Measurements from ENCODE around the gene NEK7. TPM values are rescaled to one million over a fixed set of nuclear protein-coding genes. Genes with fewer than 3 reads are reported as not detected.

NEK7 gene
- total RNA-seq, 2 experiments from 2014 or later, result 14.9 to 25.6 TPM

DNA sequence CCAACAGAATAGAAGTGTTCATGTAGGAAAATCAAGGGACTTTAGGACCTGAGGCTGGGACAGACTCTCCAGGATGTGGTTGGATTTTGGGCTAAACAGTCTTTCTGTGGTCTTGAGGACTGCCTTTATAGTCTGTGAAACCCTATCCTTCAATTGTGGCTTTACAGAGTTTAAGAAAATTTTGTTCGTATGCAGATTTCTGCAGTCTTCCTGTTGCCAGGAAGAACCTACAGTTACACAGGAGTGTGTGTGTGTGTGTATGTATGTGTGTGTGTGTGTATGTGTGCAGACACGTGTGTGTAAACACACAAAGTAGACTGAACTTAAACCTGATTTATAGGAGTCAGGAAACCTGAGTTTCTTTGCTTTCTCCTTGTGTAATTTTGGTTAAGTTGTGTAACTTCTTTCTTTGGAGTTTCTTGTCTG lies 22.8 kb downstream of the NEK7 start:
- H4K20me1 ChIP-seq (ENCODE audit: insufficient read depth, low read length), result peaks cover 4% of the 10 kb centered on the region; the same call in 1 of the 2 replicates
- ChIA-PET POLR2A (interaction anchor here (0.9 kb wide), 1 partner anchor 14 kb away, joined by 3 read pairs; no protein-coding TSS in a partner anchor), CTCF (ENCODE audit: unreplicated experiment) (no interaction called here)
- H3K4me1 ChIP-seq (ENCODE audit: insufficient read depth, low read length, poor library complexity, severe bottlenecking), result peaks cover 25% of the 10 kb centered on the region
- no peak overlapping the region for H3K4me2 ChIP-seq (ENCODE audit: low read length)
- no peak for DNase-seq (ENCODE audit: low spot score)
- H2AFZ ChIP-seq (ENCODE audit: low read length), result no peak overlapping the region
- no peaks in the 10 kb centered on the region for H3K9me2 ChIP-seq (ENCODE audit: insufficient read depth, low read length)
- no peak overlapping the region for H3K27ac ChIP-seq (ENCODE audit: low read depth, low read length, poor library complexity, severe bottlenecking)
- H3K9me3 ChIP-seq (ENCODE audit: low read length), result no peaks in the 10 kb centered on the region
- H3K4me3 ChIP-seq (ENCODE audit: low read depth, low read length, poor library complexity, severe bottlenecking), result no peak overlapping the region
- no TSS peak for BruUV-seq (replicated peaks)
- TF ChIP-seq, protein P1, sequence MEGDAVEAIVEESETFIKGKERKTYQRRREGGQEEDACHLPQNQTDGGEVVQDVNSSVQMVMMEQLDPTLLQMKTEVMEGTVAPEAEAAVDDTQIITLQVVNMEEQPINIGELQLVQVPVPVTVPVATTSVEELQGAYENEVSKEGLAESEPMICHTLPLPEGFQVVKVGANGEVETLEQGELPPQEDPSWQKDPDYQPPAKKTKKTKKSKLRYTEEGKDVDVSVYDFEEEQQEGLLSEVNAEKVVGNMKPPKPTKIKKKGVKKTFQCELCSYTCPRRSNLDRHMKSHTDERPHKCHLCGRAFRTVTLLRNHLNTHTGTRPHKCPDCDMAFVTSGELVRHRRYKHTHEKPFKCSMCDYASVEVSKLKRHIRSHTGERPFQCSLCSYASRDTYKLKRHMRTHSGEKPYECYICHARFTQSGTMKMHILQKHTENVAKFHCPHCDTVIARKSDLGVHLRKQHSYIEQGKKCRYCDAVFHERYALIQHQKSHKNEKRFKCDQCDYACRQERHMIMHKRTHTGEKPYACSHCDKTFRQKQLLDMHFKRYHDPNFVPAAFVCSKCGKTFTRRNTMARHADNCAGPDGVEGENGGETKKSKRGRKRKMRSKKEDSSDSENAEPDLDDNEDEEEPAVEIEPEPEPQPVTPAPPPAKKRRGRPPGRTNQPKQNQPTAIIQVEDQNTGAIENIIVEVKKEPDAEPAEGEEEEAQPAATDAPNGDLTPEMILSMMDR (conservative IDR thresholded peaks at IDR 0.05; ENCODE audit: low read length), result no peak
- no peak for TF ChIP-seq EZH2phosphoT487 (IDR thresholded peaks at IDR 0.05; ENCODE audit: borderline replicate concordance, low read depth, low read length)
- intact Hi-C loops (cut with micrococcal nuclease; ENCODE audit: unreplicated experiment), result loop anchor here (5.0 kb wide), 1 partner anchor 753 kb away; no protein-coding TSS in a partner anchor
- peaks cover 36% of the 10 kb centered on the region; the same call in 1 of the 2 replicates for H3K79me2 ChIP-seq (ENCODE audit: insufficient read depth, low read depth, low read length)
- no peaks in the 10 kb centered on the region for H3K36me3 ChIP-seq (ENCODE audit: insufficient read depth, low read length)

DNA sequence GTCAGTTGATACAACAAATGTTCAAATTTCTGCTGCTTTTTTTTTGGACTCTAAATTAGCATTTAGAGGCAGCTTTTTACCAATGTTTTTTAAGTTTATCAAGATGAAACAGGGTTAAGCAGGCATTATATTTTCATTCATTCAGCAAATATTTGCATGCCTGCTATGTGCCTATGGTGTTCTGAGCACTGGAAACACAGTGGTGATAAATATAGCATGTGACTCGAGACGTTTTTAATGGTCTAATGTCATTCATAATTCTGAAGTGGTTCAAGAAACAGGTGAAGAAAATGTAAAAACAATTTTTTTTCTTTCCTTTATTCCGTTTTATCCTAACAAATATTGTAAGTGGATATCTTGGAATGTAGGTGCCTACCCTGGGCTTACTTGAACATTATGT lies 26.8 kb downstream of the NEK7 start:
- DNase-seq (ENCODE audit: low spot score), result no peak
- H3K4me1 ChIP-seq (ENCODE audit: insufficient read depth, low read length, poor library complexity, severe bottlenecking), result peaks cover 11% of the 10 kb centered on the region
- POLR2A ChIA-PET, result interaction anchor here (1.0 to 1.4 kb wide), 3 partner anchors 9 to 25 kb away, joined by 3 to 6 read pairs (median 4); no protein-coding TSS in a partner anchor
- H3K9me2 ChIP-seq (ENCODE audit: insufficient read depth, low read length), result no peaks in the 10 kb centered on the region
- H2AFZ ChIP-seq (ENCODE audit: low read length), result no peak overlapping the region
- no peak overlapping the region for H3K27ac ChIP-seq (ENCODE audit: low read depth, low read length, poor library complexity, severe bottlenecking)
- no peak overlapping the region for H3K4me3 ChIP-seq (ENCODE audit: low read depth, low read length, poor library complexity, severe bottlenecking)
- intact Hi-C loops (cut with micrococcal nuclease; ENCODE audit: unreplicated experiment), result no loop called here
- H3K36me3 ChIP-seq (ENCODE audit: insufficient read depth, low read length), result no peaks in the 10 kb centered on the region
- H3K4me2 ChIP-seq (ENCODE audit: low read length), result no peak overlapping the region
- no peak for TF ChIP-seq EZH2phosphoT487 (IDR thresholded peaks at IDR 0.05; ENCODE audit: borderline replicate concordance, low read depth, low read length)
- TF ChIP-seq, protein P1 (conservative IDR thresholded peaks at IDR 0.05; ENCODE audit: low read length), result no peak
- peaks cover 4% of the 10 kb centered on the region; the same call in 1 of the 2 replicates for H4K20me1 ChIP-seq (ENCODE audit: insufficient read depth, low read length)
- CTCF ChIA-PET (ENCODE audit: unreplicated experiment), result no interaction called here
- BruUV-seq (replicated peaks), result no TSS peak
- H3K9me3 ChIP-seq (ENCODE audit: low read length), result no peaks in the 10 kb centered on the region
- H3K79me2 ChIP-seq (ENCODE audit: insufficient read depth, low read depth, low read length), result peaks cover 26% of the 10 kb centered on the region; the same call in 1 of the 2 replicates

DNA sequence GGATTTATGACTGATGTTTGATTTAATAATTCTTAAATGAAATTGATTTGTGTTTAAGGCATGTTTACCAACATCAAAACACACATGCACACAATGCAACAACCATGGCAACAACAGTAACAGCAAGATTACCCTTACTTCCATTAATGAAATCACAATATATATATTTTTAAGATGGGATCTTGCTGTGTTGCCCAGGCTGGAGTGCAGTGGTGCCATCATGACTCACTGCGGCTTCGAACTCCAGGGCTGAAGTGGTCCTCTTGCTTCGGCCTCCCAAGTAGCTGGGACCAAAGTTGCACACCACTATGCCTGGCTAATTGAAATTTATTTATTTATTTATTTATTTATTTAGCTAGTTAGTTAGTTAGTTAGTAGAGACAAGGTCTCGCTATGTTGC lies 27.7 kb downstream of the NEK7 start:
- no peaks in the 10 kb centered on the region for H3K36me3 ChIP-seq (ENCODE audit: insufficient read depth, low read length)
- no peak overlapping the region for H3K27ac ChIP-seq (ENCODE audit: low read depth, low read length, poor library complexity, severe bottlenecking)
- H3K9me3 ChIP-seq (ENCODE audit: low read length), result no peaks in the 10 kb centered on the region
- intact Hi-C loops (cut with micrococcal nuclease; ENCODE audit: unreplicated experiment), result no loop called here
- H3K4me3 ChIP-seq (ENCODE audit: low read depth, low read length, poor library complexity, severe bottlenecking), result no peak overlapping the region
- no peak for DNase-seq (ENCODE audit: low spot score)
- peaks cover 26% of the 10 kb centered on the region; the same call in 1 of the 2 replicates for H3K79me2 ChIP-seq (ENCODE audit: insufficient read depth, low read depth, low read length)
- no TSS peak for BruUV-seq (replicated peaks)
- TF ChIP-seq, protein P1 (conservative IDR thresholded peaks at IDR 0.05; ENCODE audit: low read length), result no peak
- TF ChIP-seq EZH2phosphoT487 (IDR thresholded peaks at IDR 0.05; ENCODE audit: borderline replicate concordance, low read depth, low read length), result no peak
- CTCF ChIA-PET (ENCODE audit: unreplicated experiment), result no interaction called here
- H2AFZ ChIP-seq (ENCODE audit: low read length), result no peak overlapping the region
- POLR2A ChIA-PET, result interaction anchor here (1.3 kb wide), 1 partner anchor 19 kb away, joined by 3 read pairs; no protein-coding TSS in a partner anchor
- H3K9me2 ChIP-seq (ENCODE audit: insufficient read depth, low read length), result no peaks in the 10 kb centered on the region
- peaks cover 7% of the 10 kb centered on the region for H3K4me1 ChIP-seq (ENCODE audit: insufficient read depth, low read length, poor library complexity, severe bottlenecking)
- no peaks in the 10 kb centered on the region; the same call in 1 of the 2 replicates for H4K20me1 ChIP-seq (ENCODE audit: insufficient read depth, low read length)
- no peak overlapping the region for H3K4me2 ChIP-seq (ENCODE audit: low read length)

Measured in OCI-LY7 (cell line).